GM12891 (cell line): ENCODE data around the gene ABCA12.
A peak's percentile ranks its signal among the peaks of the same experiment; 100 is the strongest.

Experiments used
- DNase-seq: peaks from one replicate; pipeline ENCODE4 v3.0.0; 2011; ENCODE audit warnings: low spot score; ENCODE audit not compliant: insufficient read length
- FAIRE-seq: peaks from 2 replicates; lab custom pipeline; 2011; peaks lifted over from hg19 to GRCh38; lab: Jason Lieb, UNC
- PAX5 ChIP-seq: IDR thresholded peaks from 2 replicates; pipeline ENCODE4 v1.6.1; 2011; ENCODE audit warnings: low read length, moderate library complexity, mild to moderate bottlenecking; ENCODE audit not compliant: insufficient read depth, severe bottlenecking
- POLR2A ChIP-seq: IDR thresholded peaks from 2 replicates; pipeline ENCODE4 v1.6.1; 2011; ENCODE audit warnings: low read depth, low read length, control low read depth
- POLR2AphosphoS5 ChIP-seq: IDR thresholded peaks from 2 replicates; pipeline ENCODE4 v1.6.1; 2011; ENCODE audit warnings: low read depth, low read length, control low read depth
- POU2F2 ChIP-seq: IDR thresholded peaks from 2 replicates; pipeline ENCODE4 v1.6.1; 2011; ENCODE audit warnings: low read depth, mild to moderate bottlenecking, control low read depth, low read length, moderate library complexity
- SPI1 ChIP-seq: IDR thresholded peaks from 2 replicates; pipeline ENCODE4 v1.6.1; 2011; ENCODE audit warnings: low read depth, low read length, control low read depth
- TAF1 ChIP-seq: IDR thresholded peaks from 2 replicates; pipeline ENCODE4 v1.6.1; 2011; ENCODE audit warnings: low read depth, low read length, control low read depth

ABCA12 gene

GRCh38 chr2:215071676-215072075 lies 66.8 kb downstream of the ABCA12 start:
- DNase-seq = no peak
- no peak for FAIRE-seq

DNA sequence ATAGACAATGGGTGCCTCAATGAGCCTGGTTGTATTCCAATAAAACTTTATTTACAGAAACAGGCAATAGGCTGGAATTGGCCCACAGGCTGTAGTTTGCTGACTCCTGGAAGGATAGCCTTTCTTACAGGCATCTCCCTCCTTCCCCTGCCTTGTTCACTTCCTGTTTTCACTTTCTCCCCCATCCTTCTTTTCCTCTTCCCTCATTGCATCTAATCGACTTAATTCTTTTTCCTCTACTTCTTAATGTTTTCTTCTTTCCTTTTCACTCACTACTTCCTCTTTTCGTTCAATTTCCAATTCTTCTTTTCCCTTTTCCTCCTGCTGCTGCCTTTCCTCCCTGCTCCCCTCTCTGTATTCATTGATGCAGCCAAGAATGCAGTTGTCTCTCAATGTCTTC lies 70.0 kb downstream of the ABCA12 start:
- no peak for DNase-seq
- no peak for TF ChIP-seq POU2F2
- TF ChIP-seq SPI1 = 0 out of 2 replicates have a peak, but pooled peaks have one; percentile 29
- no peak for FAIRE-seq

More at GRCh38 chr2:215071676-215072075, 66.8 kb downstream of the ABCA12 start:
- TF ChIP-seq SPI1 = no peak
- TF ChIP-seq POLR2AphosphoS5 = no peak
- TF ChIP-seq PAX5 = no peak
- no peak for TF ChIP-seq TAF1
- no peak for TF ChIP-seq POLR2A
- no peak for TF ChIP-seq POU2F2

GRCh38 chr2:215066124-215066523 lies 72.3 kb downstream of the ABCA12 start:
- FAIRE-seq (no peak), DNase-seq (no peak)
- TF ChIP-seq SPI1 = no peak
- no peak for TF ChIP-seq PAX5

DNA sequence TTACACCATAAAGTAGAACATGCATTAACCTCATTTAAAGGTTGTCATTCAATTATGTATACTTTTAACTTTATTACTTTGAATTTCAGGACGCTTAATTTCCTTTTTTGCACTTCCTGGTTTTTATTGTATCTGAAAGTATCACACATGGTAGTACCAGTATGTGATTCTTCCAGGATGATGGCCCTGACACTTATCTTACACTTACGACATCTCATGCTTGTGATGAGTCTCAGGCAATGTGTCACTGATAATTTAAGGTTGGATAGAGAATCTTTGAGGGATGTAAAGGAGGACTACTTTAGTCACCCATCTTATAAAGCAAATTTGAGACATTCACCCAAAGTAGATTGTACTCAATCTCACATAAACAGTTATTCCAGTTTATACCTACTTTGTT lies 74.9 kb downstream of the ABCA12 start:
- TF ChIP-seq SPI1 (no peak), TAF1 (no peak)
- FAIRE-seq = no peak

DNA sequence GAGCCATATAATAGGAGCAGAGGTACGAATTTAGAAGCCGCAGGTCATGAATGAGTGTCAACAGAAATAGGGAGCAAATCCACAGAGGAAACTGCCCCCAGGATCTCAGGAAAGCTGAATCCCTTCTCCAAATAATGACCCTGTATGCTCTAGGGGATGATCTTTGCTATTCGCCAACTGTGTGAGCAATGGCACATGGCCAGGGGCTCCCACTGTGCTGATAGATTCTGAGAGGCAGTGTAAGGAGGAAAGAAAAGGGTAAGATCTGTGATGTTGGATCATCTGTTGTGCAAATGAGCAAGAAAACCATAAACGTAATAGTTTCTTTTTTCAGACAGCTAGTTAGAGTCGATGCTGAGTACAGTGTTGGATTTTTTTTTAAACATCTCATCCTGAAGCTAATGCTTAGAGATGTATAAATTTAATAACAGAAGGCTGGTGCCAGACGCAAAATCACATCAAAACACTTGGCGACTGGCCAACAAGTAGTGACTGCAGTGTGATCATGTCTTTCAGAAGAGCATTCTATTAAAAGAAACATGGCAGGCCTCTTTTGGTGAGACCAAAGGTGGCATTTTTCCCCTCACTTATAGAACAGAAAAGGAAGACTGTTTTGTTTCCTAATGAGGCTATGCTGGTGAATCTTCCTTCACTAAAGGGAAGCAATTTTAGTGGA lies 77.4 kb downstream of the ABCA12 start:
- FAIRE-seq (no peak), DNase-seq (no peak)
- TF ChIP-seq SPI1 = no peak
- no peak for TF ChIP-seq TAF1
- TF ChIP-seq POLR2AphosphoS5 = no peak
- no peak for TF ChIP-seq POLR2A
- no peak for TF ChIP-seq PAX5

More for the DNA sequence above, 74.9 kb downstream of the ABCA12 start:
- DNase-seq = no peak

- no peak for DNase-seq
- no peak for TF ChIP-seq PAX5
- no peak for TF ChIP-seq SPI1
- no peak for TF ChIP-seq TAF1
- no peak for TF ChIP-seq POLR2AphosphoS5
- TF ChIP-seq POLR2A = no peak
- no peak for TF ChIP-seq POU2F2
- FAIRE-seq = no peak
Observed at GRCh38 chr2:215059724-215060123, 78.7 kb downstream of the ABCA12 start.

DNA sequence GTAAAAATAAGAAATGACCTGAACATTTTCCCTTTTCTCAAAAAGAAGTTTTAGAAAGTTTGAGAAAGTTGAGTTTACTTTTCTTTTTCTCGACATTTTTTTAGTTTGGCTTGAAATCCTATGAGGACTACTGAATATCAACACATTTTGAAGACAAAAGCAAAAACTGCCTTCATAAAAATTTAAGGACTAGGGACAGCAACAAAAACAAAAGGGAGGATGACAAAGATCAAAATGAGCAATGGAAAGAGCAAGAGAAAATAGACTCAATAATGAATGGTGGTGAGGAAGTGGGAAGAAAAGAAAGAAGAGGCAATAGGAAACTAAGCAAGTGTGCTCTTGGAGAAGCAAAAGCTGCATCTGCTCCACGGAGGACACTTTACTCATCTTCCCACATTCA lies 82.5 kb downstream of the ABCA12 start:
- FAIRE-seq (no peak), DNase-seq (no peak)
- TF ChIP-seq POLR2AphosphoS5 = no peak
- TF ChIP-seq SPI1 = no peak
- TF ChIP-seq POU2F2 = no peak
- no peak for TF ChIP-seq PAX5
- no peak for TF ChIP-seq POLR2A
- no peak for TF ChIP-seq TAF1

DNA sequence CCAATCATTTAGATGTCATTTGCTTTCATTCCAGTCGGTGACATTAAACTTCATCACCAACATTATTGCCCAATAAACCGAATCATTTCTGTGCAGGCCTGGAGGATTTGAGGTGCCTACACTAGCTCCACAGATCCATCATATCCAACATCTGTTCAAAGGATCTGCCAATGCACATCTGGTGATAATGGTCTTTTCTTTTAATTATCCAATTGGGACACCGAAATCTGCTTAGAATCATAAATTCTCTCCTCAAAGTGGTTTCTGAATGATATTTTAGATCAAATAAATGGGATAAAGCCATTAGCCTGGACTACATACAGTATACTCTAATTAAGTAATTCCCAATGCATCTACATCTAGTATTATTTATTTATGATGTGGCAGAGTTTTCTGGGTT lies 85.6 kb downstream of the ABCA12 start:
- TF ChIP-seq PAX5 = no peak
- TF ChIP-seq SPI1 = no peak
- TF ChIP-seq TAF1 = no peak
- DNase-seq (no peak), FAIRE-seq (no peak)

- DNase-seq (no peak), FAIRE-seq (no peak)
Observed at GRCh38 chr2:215052404-215052803, 86.0 kb downstream of the ABCA12 start.

GRCh38 chr2:215049341-215049740 lies 89.1 kb downstream of the ABCA12 start:
- TF ChIP-seq PAX5 (no peak), POU2F2 (no peak), TAF1 (no peak), POLR2A (no peak), SPI1 (no peak), POLR2AphosphoS5 (no peak)
- DNase-seq = no peak
- FAIRE-seq = no peak

More at GRCh38 chr2:215052404-215052803, 86.0 kb downstream of the ABCA12 start:
- TF ChIP-seq PAX5 (no peak), TAF1 (no peak), POLR2A (no peak), POLR2AphosphoS5 (no peak), SPI1 (no peak), POU2F2 (no peak)

DNA sequence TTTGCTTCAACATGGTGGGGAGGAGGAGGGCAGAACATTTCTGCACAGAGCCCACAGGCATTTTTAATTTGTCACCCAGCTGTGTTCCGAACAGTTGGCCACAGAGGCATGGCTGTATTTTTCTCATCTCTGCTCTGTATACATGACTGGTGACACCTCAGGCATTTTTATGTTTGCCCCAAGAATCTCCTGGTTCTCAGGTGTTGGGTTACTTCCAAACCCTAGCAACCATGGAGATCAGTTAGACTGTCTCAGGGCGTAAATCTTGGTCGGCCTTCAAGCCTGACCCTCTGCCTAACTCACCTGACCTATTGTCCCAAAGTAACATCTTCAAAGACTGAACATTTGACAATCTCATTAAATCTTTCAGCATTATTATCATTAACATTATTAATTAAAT lies 100.0 kb downstream of the ABCA12 start:
- FAIRE-seq = no peak
- DNase-seq = no peak

More for the DNA sequence above, 100.0 kb downstream of the ABCA12 start:
- no peak for TF ChIP-seq POLR2A
- TF ChIP-seq POU2F2 = no peak
- TF ChIP-seq SPI1 = no peak
- no peak for TF ChIP-seq TAF1
- TF ChIP-seq POLR2AphosphoS5 = no peak
- TF ChIP-seq PAX5 = no peak
